ENCODE measurements around the gene PTPRG. TPM values are rescaled to one million over a fixed set of nuclear protein-coding genes. Genes with fewer than 3 reads are reported as not detected.

PTPRG gene
- total and polyA plus RNA-seq, 10 of the 15 experiments (the other 5 are each of a cell fraction or from before 2014, with no cell fraction given): 0.29 to 20.7 (median 1.4) TPM

GRCh38 chr3:62226601-62227339 is 665.4 kb downstream of the PTPRG start:
- POLR2A ChIA-PET: no interaction called here
- SMC1A ChIA-PET (ENCODE audit: uncharacterized antibody, unreplicated experiment): interaction anchor here (0.8 to 1.7 kb wide), 4 partner anchors 9 to 25 kb away, joined by 3 to 4 read pairs (median 3); no protein-coding TSS in a partner anchor
- in situ Hi-C loops (cut with MboI): no loop called here
- DNase-seq (ENCODE audit: low read depth, low spot score) (no peak), FAIRE-seq (no peak), ATAC-seq (peak; percentile 80)
- CTCF ChIA-PET: interaction anchor here (1.0 to 3.0 kb wide), 6 partner anchors 11 to 333 kb away, joined by 3 to 12 read pairs (median 4); no protein-coding TSS in a partner anchor
- H4K20me1 ChIP-seq (ENCODE audit: control insufficient read depth, insufficient read depth): no peaks in the 10 kb centered on the region
- H3K4me2 ChIP-seq (ENCODE audit: control insufficient read depth, insufficient read depth): no peak overlapping the region
- H3K9ac ChIP-seq (ENCODE audit: control insufficient read depth, insufficient read depth, low read length): no peak overlapping the region
- no peak overlapping the region for H3K27ac ChIP-seq (ENCODE audit: control insufficient read depth, insufficient read depth)
- H2AFZ ChIP-seq (ENCODE audit: control insufficient read depth, low read depth, low read length): no peak overlapping the region
- no peaks in the 10 kb centered on the region for H3K36me3 ChIP-seq (ENCODE audit: control insufficient read depth in 2 of 2, insufficient read depth in 2 of 2, low read length in 1 of 2)
- no peaks in the 10 kb centered on the region; the same call in 1 of the 2 replicates for H3K4me1 ChIP-seq (ENCODE audit: control insufficient read depth, insufficient read depth, low read length)
- H3K9me3 ChIP-seq (replicated peaks; ENCODE audit: control insufficient read depth, insufficient read depth, low read length): no peaks in the 10 kb centered on the region
- H3K79me2 ChIP-seq (ENCODE audit: control insufficient read depth, insufficient read depth, low read length): no peaks in the 10 kb centered on the region
- no peak overlapping the region for H3K4me3 ChIP-seq
- intact Hi-C loops (cut with micrococcal nuclease; ENCODE audit: unreplicated experiment): no loop called here
- 40% methylated on average over 6 of the region's 6 CpGs for WGBS (ENCODE audit: insufficient coverage, insufficient replicate concordance, low lambda C conversion rate, missing lambda C conversion rate)
- RAD21 ChIA-PET (ENCODE audit: unreplicated experiment): interaction anchor here (0.9 to 2.1 kb wide), 2 partner anchors 11 to 12 kb away, joined by 3 to 7 read pairs; no protein-coding TSS in a partner anchor
- BruUV-seq (replicated peaks): no TSS peak
- no peaks in the 10 kb centered on the region; a peak in 1 of 4 replicates for H3K27me3 ChIP-seq (replicated peaks in 1 of 2; ENCODE audit: control insufficient read depth in 2 of 2, insufficient read depth in 2 of 2, low read length in 1 of 2)
- no peak; the same call in 1 of the 2 replicates for TF ChIP-seq IKZF1 (conservative IDR thresholded peaks at IDR 0.05)
- no peak for TF ChIP-seq CUX1 (IDR thresholded peaks at IDR 0.05; ENCODE audit: insufficient replicate concordance, low read depth, low read length)
- peak; percentile 73 to 78 for TF ChIP-seq BHLHE40 (IDR thresholded peaks at IDR 0.05; ENCODE audit: borderline replicate concordance in 1 of 2, low read depth in 2 of 2, low read length in 1 of 2)
- no peak for TF ChIP-seq CHD1 (IDR thresholded peaks at IDR 0.05; ENCODE audit: low read depth, low read length)
- TF ChIP-seq NFXL1 (IDR thresholded peaks at IDR 0.05; ENCODE audit: borderline replicate concordance): no peak
- no peak for TF ChIP-seq RUNX3 (IDR thresholded peaks at IDR 0.05; ENCODE audit: low read length)
- TF ChIP-seq POU2F2 (IDR thresholded peaks at IDR 0.05; ENCODE audit: borderline replicate concordance, low read depth, low read length): no peak
- TF ChIP-seq WRNIP1 (IDR thresholded peaks at IDR 0.05; ENCODE audit: borderline replicate concordance, low read depth, low read length): no peak
- no peak for TF ChIP-seq ZZZ3 (IDR thresholded peaks at IDR 0.05; ENCODE audit: control insufficient read depth, insufficient read length, low read depth)
- no peak for TF ChIP-seq FOXM1 (IDR thresholded peaks at IDR 0.05; ENCODE audit: low read depth, low read length)
- no peak for TF ChIP-seq ATF2 (IDR thresholded peaks at IDR 0.05; ENCODE audit: low read length)
- no peak for TF ChIP-seq YY1 (IDR thresholded peaks at IDR 0.05; ENCODE audit: low read depth, low read length)
- no peak for TF ChIP-seq SP1 (IDR thresholded peaks at IDR 0.05; ENCODE audit: low read depth, low read length)
- TF ChIP-seq HDGF (IDR thresholded peaks at IDR 0.05): no peak
- TF ChIP-seq ASH2L (IDR thresholded peaks at IDR 0.05; ENCODE audit: borderline replicate concordance, low read depth): no peak
- TF ChIP-seq KLF5 (IDR thresholded peaks at IDR 0.05; ENCODE audit: partially characterized antibody): no peak
